WTC11 (cell line): ENCODE results near the gene TMEM11.

Source experiments
- AFF4 ChIP-seq: sonication (generic); formaldehyde crosslinking; IDR thresholded peaks from 2 replicates; pipeline ENCODE4 v1.8.1; 2023; ENCODE audit warnings: mild to moderate bottlenecking, missing genetic modification reagents, borderline replicate concordance
- NR3C1 ChIP-seq: sonication (generic); formaldehyde crosslinking; conservative IDR thresholded peaks from 2 replicates; pipeline ENCODE4 v1.8.1; 2023; ENCODE audit warnings: low read depth, mild to moderate bottlenecking, missing genetic modification reagents
- SP1 ChIP-seq: sonication (generic); formaldehyde crosslinking; conservative IDR thresholded peaks from 2 replicates; pipeline ENCODE4 v1.8.1; 2022; ENCODE audit warnings: missing genetic modification reagents
- TCF7 ChIP-seq: sonication (generic); formaldehyde crosslinking; IDR thresholded peaks from 2 replicates; pipeline ENCODE4 v1.8.0; 2022; ENCODE audit warnings: mild to moderate bottlenecking, low read depth, missing genetic modification reagents, moderate library complexity
- TF ChIP-seq, protein P1 (sequence below): fragments of 200-600 bp; IDR thresholded peaks from 2 replicates; pipeline ENCODE4 v1.8.0; 2022; ENCODE audit warnings: antibody characterized with exemption
- TF ChIP-seq, protein P2 (sequence below): sonication (generic); formaldehyde crosslinking; conservative IDR thresholded peaks from 2 replicates; pipeline ENCODE4 v1.8.1; 2022; ENCODE audit warnings: mild to moderate bottlenecking, missing genetic modification reagents

DNA sequence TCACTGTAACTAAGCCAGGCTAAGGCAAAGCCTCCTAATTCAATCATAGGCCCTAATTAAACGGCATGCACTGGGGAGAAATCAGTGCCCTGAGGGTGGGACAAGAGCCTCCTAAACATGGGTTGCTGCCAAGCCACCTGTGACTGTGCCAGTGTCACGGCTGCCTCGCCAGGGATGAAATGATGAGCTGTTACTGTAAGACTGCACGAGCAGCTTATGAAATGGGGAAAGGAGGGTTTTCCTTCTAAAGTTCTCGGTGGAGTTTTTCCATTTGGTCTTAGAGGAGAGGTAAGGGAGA, 12.7 kb downstream of the TMEM11 start:
- TF ChIP-seq AFF4 (CRISPR knock-in tag) (no peak), NR3C1 (no peak), TCF7 (CRISPR knock-in tag) (no peak), SP1 (CRISPR knock-in tag) (no peak)
- TF ChIP-seq, protein P1, sequence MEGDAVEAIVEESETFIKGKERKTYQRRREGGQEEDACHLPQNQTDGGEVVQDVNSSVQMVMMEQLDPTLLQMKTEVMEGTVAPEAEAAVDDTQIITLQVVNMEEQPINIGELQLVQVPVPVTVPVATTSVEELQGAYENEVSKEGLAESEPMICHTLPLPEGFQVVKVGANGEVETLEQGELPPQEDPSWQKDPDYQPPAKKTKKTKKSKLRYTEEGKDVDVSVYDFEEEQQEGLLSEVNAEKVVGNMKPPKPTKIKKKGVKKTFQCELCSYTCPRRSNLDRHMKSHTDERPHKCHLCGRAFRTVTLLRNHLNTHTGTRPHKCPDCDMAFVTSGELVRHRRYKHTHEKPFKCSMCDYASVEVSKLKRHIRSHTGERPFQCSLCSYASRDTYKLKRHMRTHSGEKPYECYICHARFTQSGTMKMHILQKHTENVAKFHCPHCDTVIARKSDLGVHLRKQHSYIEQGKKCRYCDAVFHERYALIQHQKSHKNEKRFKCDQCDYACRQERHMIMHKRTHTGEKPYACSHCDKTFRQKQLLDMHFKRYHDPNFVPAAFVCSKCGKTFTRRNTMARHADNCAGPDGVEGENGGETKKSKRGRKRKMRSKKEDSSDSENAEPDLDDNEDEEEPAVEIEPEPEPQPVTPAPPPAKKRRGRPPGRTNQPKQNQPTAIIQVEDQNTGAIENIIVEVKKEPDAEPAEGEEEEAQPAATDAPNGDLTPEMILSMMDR: no peak
- TF ChIP-seq, protein P2, sequence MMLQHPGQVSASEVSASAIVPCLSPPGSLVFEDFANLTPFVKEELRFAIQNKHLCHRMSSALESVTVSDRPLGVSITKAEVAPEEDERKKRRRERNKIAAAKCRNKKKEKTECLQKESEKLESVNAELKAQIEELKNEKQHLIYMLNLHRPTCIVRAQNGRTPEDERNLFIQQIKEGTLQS (CRISPR knock-in tag): no peak
